SK-N-DZ (cell line): Measurements from ENCODE around the gene CDCA5. TPM values are rescaled to one million over a fixed set of nuclear protein-coding genes. Genes with fewer than 3 reads are reported as not detected.

Experiments used
- DNase-seq: peaks from one replicate; pipeline ENCODE4 v3.0.0-alpha.2; 2015; ENCODE audit warnings: low spot score
- polyA plus RNA-seq, 2 experiments: library from polyadenylated mRNA; depleted of rRNA; stranded (reverse); fragments of >200 nt; gene quantifications; 2 replicates each; pipeline ENCODE4 v1.2.3, GENCODE V29; 2014

The CDCA5 gene
- 110 and 152 TPM in 2 replicates for polyA plus RNA-seq (2014; cell fraction: cytosol; rRNA removed)
- polyA plus RNA-seq (2014; cell fraction: nucleus; rRNA removed): 79.2 and 90.9 TPM in 2 replicates

GRCh38 chr11:65083834-65084597, at the start of gene CDCA5, which contains the start of gene ZFPL1:
CDCA5 (minus strand) TSS chr11:65084040; CDS start chr11:65083978, 62 bp downstream.
ZFPL1 (plus strand) TSS chr11:65084222; CDS start chr11:65084699, 477 bp downstream.
- peak; percentile 95 for DNase-seq

GRCh38 chr11:65132988-65133700, 49.3 kb upstream of the CDCA5 start:
- no peak for DNase-seq

- no peak for DNase-seq
Measured at GRCh38 chr11:65132238-65132987, 48.6 kb upstream of the CDCA5 start.

- no peak for DNase-seq
Measured at GRCh38 chr11:65131895-65132237, 48.0 kb upstream of the CDCA5 start.

GRCh38 chr11:65131417-65131776, 47.6 kb upstream of the CDCA5 start:
- no peak for DNase-seq

- no peak for DNase-seq
Measured at GRCh38 chr11:65130631-65131416, 47.0 kb upstream of the CDCA5 start.

- DNase-seq: no peak
Measured at GRCh38 chr11:65129649-65130441, 46.0 kb upstream of the CDCA5 start.

- DNase-seq: no peak
Measured at GRCh38 chr11:65128182-65129145, 44.6 kb upstream of the CDCA5 start.

GRCh38 chr11:65127473-65128181, 43.8 kb upstream of the CDCA5 start:
- no peak for DNase-seq

GRCh38 chr11:65126624-65127274, 42.9 kb upstream of the CDCA5 start:
- DNase-seq: no peak

GRCh38 chr11:65125197-65126056, 41.6 kb upstream of the CDCA5 start:
- no peak for DNase-seq

- DNase-seq: no peak
Measured at GRCh38 chr11:65124480-65125196, 40.8 kb upstream of the CDCA5 start.

GRCh38 chr11:65121865-65122696, 38.2 kb upstream of the CDCA5 start, which contains the start of the genes FAU and MRPL49:
FAU (minus strand) TSS chr11:65122134; CDS start chr11:65121813, 321 bp downstream.
MRPL49 (plus strand) TSS chr11:65122321; CDS start chr11:65122347, 26 bp downstream.
- DNase-seq: peak; percentile 97

GRCh38 chr11:65121447-65121864, 37.6 kb upstream of the CDCA5 start:
- no peak for DNase-seq

GRCh38 chr11:65120831-65121230, 37.0 kb upstream of the CDCA5 start:
- no peak for DNase-seq
